ENCODE results near the gene KCNQ1. TPM values are rescaled to one million over a fixed set of nuclear protein-coding genes. Genes with fewer than 3 reads are reported as not detected.

The KCNQ1 gene
- polyA plus RNA-seq, 1 donor from 2014 or later: not detected

- H3K9ac ChIP-seq (ENCODE audit: low read length): no peak overlapping the region
- H3K27me3 ChIP-seq (ENCODE audit: insufficient read depth, low read depth, low read length): peaks cover 5% of the 10 kb centered on the region
- no peak overlapping the region for H3K4me3 ChIP-seq (ENCODE audit: low read length)
- H3K9me2 ChIP-seq (ENCODE audit: insufficient read depth, low read length): no peaks in the 10 kb centered on the region
- TF ChIP-seq SMC3 (conservative IDR thresholded peaks at IDR 0.05; ENCODE audit: poor library complexity) (no peak), EP300 (conservative IDR thresholded peaks at IDR 0.05; ENCODE audit: poor library complexity, severe bottlenecking) (no peak), REST (IDR thresholded peaks at IDR 0.05; ENCODE audit: borderline replicate concordance) (no peak), POLR2AphosphoS5 (IDR thresholded peaks at IDR 0.05) (no peak), EZH2 (IDR thresholded peaks at IDR 0.05; ENCODE audit: borderline replicate concordance, insufficient read depth, low read length, poor library complexity, severe bottlenecking) (no peak)
- no peaks in the 10 kb centered on the region for H3K9me3 ChIP-seq (ENCODE audit: low read length)
- no peaks in the 10 kb centered on the region for H4K20me1 ChIP-seq (ENCODE audit: insufficient read depth)
- H2AFZ ChIP-seq (ENCODE audit: low read depth, low read length): no peak overlapping the region
- H3K79me2 ChIP-seq (replicated peaks; ENCODE audit: insufficient read depth, low read length): no peaks in the 10 kb centered on the region
- H3K36me3 ChIP-seq (ENCODE audit: insufficient read depth, low read length): no peaks in the 10 kb centered on the region
- H3K27ac ChIP-seq (ENCODE audit: low read length): no peak overlapping the region
- H3F3A ChIP-seq (ENCODE audit: insufficient read depth, low read length, poor library complexity, severe bottlenecking): no peaks in the 10 kb centered on the region
- no peak overlapping the region for H3K4me2 ChIP-seq (ENCODE audit: low read length)
Measured at GRCh38 chr11:2897048-2897447, 452.2 kb downstream of the KCNQ1 start.

DNA sequence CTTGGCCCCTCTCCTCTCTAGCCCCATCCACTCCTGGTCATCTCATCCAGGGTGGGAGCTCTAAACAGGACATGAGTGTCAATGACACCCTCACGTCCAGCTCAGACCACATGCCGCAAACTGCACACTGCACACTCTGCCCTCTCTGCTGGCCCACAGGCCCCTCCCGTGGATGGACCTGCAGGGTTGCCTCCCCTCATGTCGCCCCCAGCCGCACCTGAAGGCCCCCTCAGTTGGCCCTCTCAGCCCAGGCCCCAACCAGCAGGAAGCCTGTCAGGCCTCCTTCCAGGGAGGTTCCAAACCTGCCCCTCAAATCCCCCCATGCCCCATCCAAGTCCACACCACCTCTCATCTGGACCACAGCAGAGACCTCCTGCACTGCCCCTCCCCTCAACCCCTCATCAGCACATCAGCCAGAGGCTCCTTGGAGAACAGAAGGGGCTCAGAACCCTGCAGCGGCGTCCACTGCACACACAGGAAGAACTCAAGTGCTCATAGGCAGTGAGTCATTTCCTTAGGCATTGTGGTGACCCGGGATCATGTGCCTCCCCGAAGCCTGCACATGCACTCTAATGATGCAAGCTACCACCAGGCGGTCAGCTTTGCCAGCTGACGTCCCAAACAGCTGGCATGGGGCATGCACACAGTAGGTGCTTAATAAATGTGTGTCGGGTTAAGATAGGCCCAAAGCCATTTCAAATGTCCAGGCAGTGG, 453.7 kb downstream of the KCNQ1 start:
- H3K27me3 ChIP-seq (ENCODE audit: insufficient read depth, low read depth, low read length): peaks cover 16% of the 10 kb centered on the region
- H2AFZ ChIP-seq (ENCODE audit: low read depth, low read length): no peak overlapping the region

More for the DNA sequence above, 453.7 kb downstream of the KCNQ1 start:
- H3K9ac ChIP-seq (ENCODE audit: low read length): no peak overlapping the region
- no peaks in the 10 kb centered on the region for H3K9me3 ChIP-seq (ENCODE audit: low read length)
- no peaks in the 10 kb centered on the region for H4K20me1 ChIP-seq (ENCODE audit: insufficient read depth)
- H3K4me2 ChIP-seq (ENCODE audit: low read length): no peak overlapping the region
- H3F3A ChIP-seq (ENCODE audit: insufficient read depth, low read length, poor library complexity, severe bottlenecking): no peaks in the 10 kb centered on the region
- H3K27ac ChIP-seq (ENCODE audit: low read length): no peak overlapping the region
- no peaks in the 10 kb centered on the region for H3K9me2 ChIP-seq (ENCODE audit: insufficient read depth, low read length)
- H3K79me2 ChIP-seq (replicated peaks; ENCODE audit: insufficient read depth, low read length): no peaks in the 10 kb centered on the region
- no peak overlapping the region for H3K4me3 ChIP-seq (ENCODE audit: low read length)
- no peaks in the 10 kb centered on the region for H3K36me3 ChIP-seq (ENCODE audit: insufficient read depth, low read length)
- no peak for TF ChIP-seq TAF1 (IDR thresholded peaks at IDR 0.05; ENCODE audit: low read depth)
- TF ChIP-seq, protein P1, sequence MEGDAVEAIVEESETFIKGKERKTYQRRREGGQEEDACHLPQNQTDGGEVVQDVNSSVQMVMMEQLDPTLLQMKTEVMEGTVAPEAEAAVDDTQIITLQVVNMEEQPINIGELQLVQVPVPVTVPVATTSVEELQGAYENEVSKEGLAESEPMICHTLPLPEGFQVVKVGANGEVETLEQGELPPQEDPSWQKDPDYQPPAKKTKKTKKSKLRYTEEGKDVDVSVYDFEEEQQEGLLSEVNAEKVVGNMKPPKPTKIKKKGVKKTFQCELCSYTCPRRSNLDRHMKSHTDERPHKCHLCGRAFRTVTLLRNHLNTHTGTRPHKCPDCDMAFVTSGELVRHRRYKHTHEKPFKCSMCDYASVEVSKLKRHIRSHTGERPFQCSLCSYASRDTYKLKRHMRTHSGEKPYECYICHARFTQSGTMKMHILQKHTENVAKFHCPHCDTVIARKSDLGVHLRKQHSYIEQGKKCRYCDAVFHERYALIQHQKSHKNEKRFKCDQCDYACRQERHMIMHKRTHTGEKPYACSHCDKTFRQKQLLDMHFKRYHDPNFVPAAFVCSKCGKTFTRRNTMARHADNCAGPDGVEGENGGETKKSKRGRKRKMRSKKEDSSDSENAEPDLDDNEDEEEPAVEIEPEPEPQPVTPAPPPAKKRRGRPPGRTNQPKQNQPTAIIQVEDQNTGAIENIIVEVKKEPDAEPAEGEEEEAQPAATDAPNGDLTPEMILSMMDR (IDR thresholded peaks at IDR 0.05; ENCODE audit: poor library complexity, severe bottlenecking): no peak
- TF ChIP-seq RAD21 (conservative IDR thresholded peaks at IDR 0.05): no peak
- TF ChIP-seq MXI1 (conservative IDR thresholded peaks at IDR 0.05; ENCODE audit: poor library complexity, severe bottlenecking): no peak
- no peak for TF ChIP-seq POLR2AphosphoS5 (IDR thresholded peaks at IDR 0.05)
- no peak for TF ChIP-seq REST (IDR thresholded peaks at IDR 0.05; ENCODE audit: borderline replicate concordance)
- no peak for TF ChIP-seq EP300 (conservative IDR thresholded peaks at IDR 0.05; ENCODE audit: poor library complexity, severe bottlenecking)
- no peak for TF ChIP-seq EZH2 (IDR thresholded peaks at IDR 0.05; ENCODE audit: borderline replicate concordance, insufficient read depth, low read length, poor library complexity, severe bottlenecking)
- no peak for TF ChIP-seq SMC3 (conservative IDR thresholded peaks at IDR 0.05; ENCODE audit: poor library complexity)

Data from neural cell (in vitro differentiated cells).